Mesenchymal stem cell (in vitro differentiated cells and primary cell): ENCODE results near the gene RGS19.

ENCODE experiments used
- DNase-seq: peaks from one replicate; pipeline ENCODE4 v3.0.0-alpha.2; 2013
- H2AFZ ChIP-seq: one replicate; pipeline ENCODE4 v1.6.1; 2013; ENCODE audit warnings: low read depth, mild to moderate bottlenecking, control low read depth, inconsistent platforms, low read length, moderate library complexity
- H2AK5ac ChIP-seq: 2 replicates; pipeline ENCODE4 v1.6.1; 2013; ENCODE audit warnings: low read length, moderate library complexity, mild to moderate bottlenecking, inconsistent platforms; ENCODE audit not compliant: severe bottlenecking
- H2BK120ac ChIP-seq: one replicate; pipeline ENCODE4 v1.6.1; 2013; ENCODE audit warnings: low read depth, mild to moderate bottlenecking, inconsistent platforms, low read length, moderate library complexity
- H2BK12ac ChIP-seq, 2 experiments: one replicate each; pipeline ENCODE4 v1.6.1; 2013; ENCODE audit warnings: inconsistent platforms in 2 of 2, low read length in 2 of 2, mild to moderate bottlenecking in 2 of 2, moderate library complexity in 2 of 2, control low read depth in 1 of 2
- H2BK15ac ChIP-seq: one replicate; pipeline ENCODE4 v1.6.1; 2013; ENCODE audit warnings: mild to moderate bottlenecking, low read depth, inconsistent platforms; ENCODE audit not compliant: poor library complexity, severe bottlenecking
- H2BK5ac ChIP-seq: 2 replicates; pipeline ENCODE4 v1.6.1; 2013; ENCODE audit warnings: low read depth, mild to moderate bottlenecking, low read length, control low read depth, inconsistent platforms; ENCODE audit not compliant: poor library complexity, severe bottlenecking
- H3K14ac ChIP-seq, 2 experiments: one replicate each; pipeline ENCODE4 v1.6.1; 2013; ENCODE audit warnings: inconsistent platforms in 2 of 2, low read length in 2 of 2, control low read depth in 1 of 2, mild to moderate bottlenecking in 1 of 2, moderate library complexity in 1 of 2
- H3K18ac ChIP-seq, 2 experiments: one replicate each; pipeline ENCODE4 v1.6.1; 2013; ENCODE audit warnings: inconsistent platforms in 2 of 2, low read length in 2 of 2, control low read depth in 1 of 2, low read depth in 1 of 2, mild to moderate bottlenecking in 1 of 2
- H3K23ac ChIP-seq, 2 experiments: one replicate each; pipeline ENCODE4 v1.6.1; 2013; ENCODE audit warnings: inconsistent platforms in 2 of 2, low read length in 2 of 2, mild to moderate bottlenecking in 2 of 2, moderate library complexity in 2 of 2, control low read depth in 1 of 2
- H3K27ac ChIP-seq: 2 replicates; pipeline ENCODE4 v1.5.1; 2013; ENCODE audit warnings: mild to moderate bottlenecking, moderate library complexity, low read length, control low read depth, inconsistent platforms; ENCODE audit not compliant: poor library complexity, severe bottlenecking
- H3K27me3 ChIP-seq, 2 experiments: 2 replicates each; pipeline versions ENCODE4 v1.6.1 to v1.7.0; 2013; ENCODE audit warnings: low read length in 2 of 2, mild to moderate bottlenecking in 2 of 2, moderate library complexity in 2 of 2, control low read depth in 1 of 2, inconsistent platforms in 1 of 2; ENCODE audit not compliant: control insufficient read depth in 1 of 2, insufficient read depth in 1 of 2
- H3K36me3 ChIP-seq, 2 experiments: 2 replicates each; pipeline versions ENCODE4 v1.6.1 to v1.7.0; 2013; ENCODE audit warnings: low read length in 2 of 2, control low read depth in 1 of 2, inconsistent platforms in 1 of 2, low read depth in 1 of 2, mild to moderate bottlenecking in 1 of 2; ENCODE audit not compliant: insufficient read depth in 2 of 2, control insufficient read depth in 1 of 2
- H3K4ac ChIP-seq, 2 experiments: one replicate each; pipeline ENCODE4 v1.6.1; 2013; ENCODE audit warnings: inconsistent platforms in 2 of 2, low read length in 2 of 2, mild to moderate bottlenecking in 2 of 2, moderate library complexity in 2 of 2, control low read depth in 1 of 2, low read depth in 1 of 2
- H3K4me1 ChIP-seq: 2 replicates; pipeline ENCODE4 v1.6.1; 2013; ENCODE audit warnings: low read depth, low read length, control low read depth; ENCODE audit not compliant: control insufficient read depth, insufficient read depth
- H3K4me2 ChIP-seq: 2 replicates; pipeline ENCODE4 v1.6.1; 2013; ENCODE audit warnings: low read length, mild to moderate bottlenecking, inconsistent platforms; ENCODE audit not compliant: poor library complexity, severe bottlenecking
- H3K4me3 ChIP-seq, 2 experiments: 2 replicates each; pipeline versions ENCODE4 v1.5.1 to v1.7.0; 2013; ENCODE audit warnings: low read length in 2 of 2, mild to moderate bottlenecking in 2 of 2, control low read depth in 1 of 2, low read depth in 1 of 2; ENCODE audit not compliant: insufficient read depth in 1 of 2
- H3K79me1 ChIP-seq: replicated peaks from 2 replicates; pipeline ENCODE4 v1.6.1; 2013; ENCODE audit warnings: mild to moderate bottlenecking, control low read depth, low read length, inconsistent platforms; ENCODE audit not compliant: poor library complexity, severe bottlenecking
- H3K9ac ChIP-seq: 2 replicates; pipeline ENCODE4 v1.7.0; 2013; ENCODE audit warnings: mild to moderate bottlenecking, low read length, moderate library complexity
- H3K9me3 ChIP-seq: 2 replicates; pipeline ENCODE4 v1.7.0; 2013; ENCODE audit warnings: mild to moderate bottlenecking, low read length; ENCODE audit not compliant: control insufficient read depth
- H4K8ac ChIP-seq: one replicate; pipeline ENCODE4 v1.6.1; 2013; ENCODE audit warnings: inconsistent platforms, mild to moderate bottlenecking, low read length, moderate library complexity
- H4K91ac ChIP-seq: one replicate; pipeline ENCODE4 v1.6.1; 2013; ENCODE audit warnings: mild to moderate bottlenecking, low read length, inconsistent platforms
- WGBS: methylation state at CpG from one replicate; pipeline ENCODE4 v1.1.7; 2013; ENCODE audit warnings: mixed read lengths; 5-methylcytosine and 5-hydroxymethylcytosine counted together

Gene RGS19

GRCh38 chr20:64053841-64054661, 25.3 kb downstream of the RGS19 start:
- Histone ChIP-seq H3K18ac (peak overlapping the region; percentile 76 to 78), H3K9me3 (no peaks in the 10 kb centered on the region), H3K4me3 (no peak overlapping the region), H2BK12ac (peak overlapping the region; percentile 59 to 92), H3K14ac (peak overlapping the region in 1 of 2 experiments; percentile 76), H2BK15ac (peak overlapping the region; percentile 82), H3K23ac (peak overlapping the region in 1 of 2 experiments; percentile 51), H3K4ac (peak overlapping the region; percentile 47 to 62), H3K4me1 (peaks cover 53% of the 10 kb centered on the region), H3K27me3 (peaks cover 30 to 81% of the 10 kb centered on the region in 2 experiments), H4K91ac (peak overlapping the region; percentile 93), H3K4me2 (no peak overlapping the region), H3K36me3 (no peaks in the 10 kb centered on the region), H2BK120ac (peak overlapping the region; percentile 73), H3K79me1 (no peaks in the 10 kb centered on the region), H2AFZ (peak overlapping the region; percentile 57), H2AK5ac (peak overlapping the region; percentile 39), H3K9ac (no peak overlapping the region), H2BK5ac (no peak overlapping the region), H3K27ac (no peak overlapping the region), H4K8ac (peak overlapping the region; percentile 93)
- DNase-seq, result peak; percentile 57
- 31% methylated on average over 17 of the region's 17 CpGs for WGBS

- H2AFZ ChIP-seq, result peak overlapping the region; percentile 57
- H2BK120ac ChIP-seq, result peak overlapping the region; percentile 64
- no peaks in the 10 kb centered on the region for H3K36me3 ChIP-seq
- H3K4me1 ChIP-seq, result peaks cover 56% of the 10 kb centered on the region
- H3K4me3 ChIP-seq, result no peak overlapping the region
- H3K4me2 ChIP-seq, result no peak overlapping the region
- H3K27me3 ChIP-seq, result peaks cover 30 to 80% of the 10 kb centered on the region in 2 experiments
- H2AK5ac ChIP-seq, result no peak overlapping the region
- peak overlapping the region; percentile 93 for H4K8ac ChIP-seq
- H2BK15ac ChIP-seq, result peak overlapping the region; percentile 13
- no peak overlapping the region for H3K9ac ChIP-seq
- no peak for DNase-seq
- peak overlapping the region in 1 of 2 experiments; percentile 21 for H3K14ac ChIP-seq
- no peaks in the 10 kb centered on the region for H3K79me1 ChIP-seq
- WGBS, result 89% methylated on average over 33 of the region's 33 CpGs
- H3K23ac ChIP-seq, result no peak overlapping the region
- peak overlapping the region; percentile 93 for H4K91ac ChIP-seq
- peak overlapping the region; percentile 38 to 92 for H2BK12ac ChIP-seq
- peak overlapping the region; percentile 72 to 78 for H3K18ac ChIP-seq
- peak overlapping the region; percentile 47 to 57 for H3K4ac ChIP-seq
- no peak overlapping the region for H3K27ac ChIP-seq
- H3K9me3 ChIP-seq, result no peaks in the 10 kb centered on the region
- H2BK5ac ChIP-seq, result no peak overlapping the region
Observed at GRCh38 chr20:64052987-64053840, 26.1 kb downstream of the RGS19 start.

- no peak overlapping the region for H3K4ac ChIP-seq
- H2BK12ac ChIP-seq, result peak overlapping the region in 1 of 2 experiments; percentile 43
- H3K79me1 ChIP-seq, result no peaks in the 10 kb centered on the region
- no peak overlapping the region for H3K9ac ChIP-seq
- peak overlapping the region; percentile 82 for H2BK15ac ChIP-seq
- no peak overlapping the region for H3K23ac ChIP-seq
- no peaks in the 10 kb centered on the region for H3K36me3 ChIP-seq
- H2BK120ac ChIP-seq, result no peak overlapping the region
- no peak overlapping the region for H3K27ac ChIP-seq
- H3K18ac ChIP-seq, result no peak overlapping the region
- no peak overlapping the region for H3K4me2 ChIP-seq
- H3K14ac ChIP-seq, result no peak overlapping the region
- peaks cover 52% of the 10 kb centered on the region for H3K4me1 ChIP-seq
- H4K91ac ChIP-seq, result peak overlapping the region; percentile 28
- H3K9me3 ChIP-seq, result no peaks in the 10 kb centered on the region
- no peak for DNase-seq
- WGBS, result 85% methylated on average over 7 of the region's 10 CpGs
- H4K8ac ChIP-seq, result no peak overlapping the region
- no peak overlapping the region for H2BK5ac ChIP-seq
- H2AFZ ChIP-seq, result no peak overlapping the region
- no peak overlapping the region for H3K4me3 ChIP-seq
- H2AK5ac ChIP-seq, result no peak overlapping the region
- peaks cover 37 to 78% of the 10 kb centered on the region in 2 experiments for H3K27me3 ChIP-seq
Observed at GRCh38 chr20:64052326-64052722, 27.0 kb downstream of the RGS19 start.
